Left lobe of liver (tissue), 2 donors: ENCODE measurements around the gene OR1N1. TPM values are rescaled to one million over a fixed set of nuclear protein-coding genes. Genes with fewer than 3 reads are reported as not detected.
"Not testable (repeated sequence)": the region's sequence is repeated elsewhere in the genome, so short reads cannot be mapped to it uniquely, and the experiment has no call there.

Source experiments
- ATAC-seq: fragments of 200-7000 bp; cut with Tn5 transposase; one replicate; pipeline ENCODE4 v1.9.1; 2020; ENCODE audit warnings: mild to moderate bottlenecking, moderate library complexity
- DNase-seq: peaks from one replicate; pipeline ENCODE4 v3.0.0-alpha.2; 2020; ENCODE audit warnings: low spot score
- total RNA-seq: library from RNA; stranded (reverse); gene quantifications from one replicate; pipeline ENCODE4 v1.2.1, GENCODE V29; 2021
- donor health status: DM: no; HTN: no; CAD: no; lungs with moderate emphysema.
- donor health status: DM: no; HTN: yes; CAD: no.

Gene OR1N1
- not detected for total RNA-seq

GRCh38 chr9:122527193-122527592, at the start of gene OR1N1:
OR1N1 (minus strand) TSS chr9:122527293; CDS start chr9:122527293, 0 bp downstream.
- ATAC-seq (no peak), DNase-seq (no peak)

- ATAC-seq (no peak), DNase-seq (no peak)
Observed at GRCh38 chr9:122572456-122572855, 45.4 kb upstream of the OR1N1 start.

- no peak for ATAC-seq
- DNase-seq = no peak
Observed at GRCh38 chr9:122567901-122568300, 40.8 kb upstream of the OR1N1 start.

GRCh38 chr9:122562134-122562760, 35.2 kb upstream of the OR1N1 start:
- ATAC-seq (no peak), DNase-seq (no peak)

GRCh38 chr9:122561446-122561845, 34.4 kb upstream of the OR1N1 start:
- no peak for DNase-seq
- no peak for ATAC-seq

GRCh38 chr9:122552812-122553211, 25.7 kb upstream of the OR1N1 start, which contains the start of gene OR1N2:
OR1N2 (plus strand) TSS chr9:122553112; CDS start chr9:122553212, 100 bp downstream.
- ATAC-seq = no peak

GRCh38 chr9:122551371-122551770, 24.3 kb upstream of the OR1N1 start:
- ATAC-seq = no peak
- no peak for DNase-seq

More at GRCh38 chr9:122552812-122553211, 25.7 kb upstream of the OR1N1 start, which contains the start of gene OR1N2:
- DNase-seq = no peak

GRCh38 chr9:122546196-122546595, 19.1 kb upstream of the OR1N1 start:
- no peak for ATAC-seq
- DNase-seq = no peak

- no peak for DNase-seq
- no peak for ATAC-seq
Observed at GRCh38 chr9:122538757-122539156, 11.7 kb upstream of the OR1N1 start.

- DNase-seq, ATAC-seq: not testable (repeated sequence)
Observed at GRCh38 chr9:122537066-122537465, 10.0 kb upstream of the OR1N1 start.

GRCh38 chr9:122536134-122536533, 9.0 kb upstream of the OR1N1 start:
- DNase-seq = no peak
- no peak for ATAC-seq

GRCh38 chr9:122531157-122531556, 4.1 kb upstream of the OR1N1 start:
- not testable (repeated sequence) for ATAC-seq, DNase-seq

GRCh38 chr9:122526602-122527001, 491 bp downstream of the OR1N1 start:
- ATAC-seq (no peak), DNase-seq (no peak)

- no peak for ATAC-seq
- no peak for DNase-seq
Observed at GRCh38 chr9:122519376-122519775, 7.7 kb downstream of the OR1N1 start.

GRCh38 chr9:122518841-122519240, 8.3 kb downstream of the OR1N1 start, which contains the start of gene OR1J4:
OR1J4 (plus strand) TSS chr9:122519141; CDS start chr9:122519141, 0 bp downstream.
- DNase-seq (no peak), ATAC-seq (no peak)

GRCh38 chr9:122518226-122518625, 8.9 kb downstream of the OR1N1 start:
- ATAC-seq = no peak
- no peak for DNase-seq

GRCh38 chr9:122510502-122510901, 16.6 kb downstream of the OR1N1 start, which contains the start of gene OR1J2:
OR1J2 (plus strand) TSS chr9:122510802; CDS start chr9:122510802, 0 bp downstream.
- no peak for ATAC-seq
- DNase-seq = no peak

GRCh38 chr9:122506964-122507363, 20.1 kb downstream of the OR1N1 start:
- ATAC-seq (no peak), DNase-seq (no peak)

GRCh38 chr9:122498883-122499288, 28.2 kb downstream of the OR1N1 start:
- DNase-seq = no peak
- ATAC-seq = peak; percentile 93

- ATAC-seq (no peak), DNase-seq (no peak)
Observed at GRCh38 chr9:122479062-122479461, 48.0 kb downstream of the OR1N1 start.

- ATAC-seq (no peak), DNase-seq (no peak)
Observed at GRCh38 chr9:122477826-122478225, 49.3 kb downstream of the OR1N1 start, which contains the start of gene OR1J1. OR1J1 (minus strand) TSS chr9:122477926; CDS start chr9:122477926, 0 bp downstream.

- DNase-seq (no peak), ATAC-seq (no peak)
Observed at GRCh38 chr9:122477346-122477745, 49.7 kb downstream of the OR1N1 start.
